VCaP (cell line): ENCODE results near the gene KIAA0232.

Source experiments
- H3K27ac ChIP-seq: fragments of 450-650 bp; 2 replicates; pipeline ENCODE4 v1.5.1; 2017
- CTCF ChIP-seq: fragments of 450-650 bp; conservative IDR thresholded peaks from 2 replicates; pipeline ENCODE4 v1.5.1; 2017; ENCODE audit warnings: mild to moderate bottlenecking, moderate library complexity

Gene KIAA0232

DNA sequence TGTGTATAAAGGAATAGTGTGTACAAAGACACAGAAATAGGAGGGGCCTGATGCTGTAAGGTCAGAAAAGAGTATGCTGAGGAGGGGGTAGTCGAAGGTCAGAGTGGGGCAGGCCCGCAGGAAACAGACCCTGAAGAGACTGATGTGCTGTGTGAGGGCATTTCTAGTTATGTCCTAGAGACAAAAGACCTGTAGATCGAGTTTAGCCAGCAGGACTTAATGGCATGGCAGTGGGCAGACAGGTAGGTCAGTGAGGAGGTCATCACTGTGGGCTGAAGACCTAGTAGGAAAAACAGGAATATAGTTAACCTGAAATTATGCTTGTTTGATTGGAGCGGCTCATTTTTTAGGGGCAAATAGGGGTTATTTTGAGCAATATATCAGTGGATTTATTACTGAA is 57.1 kb downstream of the KIAA0232 start:
- H3K27ac ChIP-seq = no peak overlapping the region
- no peak for TF ChIP-seq CTCF

DNA sequence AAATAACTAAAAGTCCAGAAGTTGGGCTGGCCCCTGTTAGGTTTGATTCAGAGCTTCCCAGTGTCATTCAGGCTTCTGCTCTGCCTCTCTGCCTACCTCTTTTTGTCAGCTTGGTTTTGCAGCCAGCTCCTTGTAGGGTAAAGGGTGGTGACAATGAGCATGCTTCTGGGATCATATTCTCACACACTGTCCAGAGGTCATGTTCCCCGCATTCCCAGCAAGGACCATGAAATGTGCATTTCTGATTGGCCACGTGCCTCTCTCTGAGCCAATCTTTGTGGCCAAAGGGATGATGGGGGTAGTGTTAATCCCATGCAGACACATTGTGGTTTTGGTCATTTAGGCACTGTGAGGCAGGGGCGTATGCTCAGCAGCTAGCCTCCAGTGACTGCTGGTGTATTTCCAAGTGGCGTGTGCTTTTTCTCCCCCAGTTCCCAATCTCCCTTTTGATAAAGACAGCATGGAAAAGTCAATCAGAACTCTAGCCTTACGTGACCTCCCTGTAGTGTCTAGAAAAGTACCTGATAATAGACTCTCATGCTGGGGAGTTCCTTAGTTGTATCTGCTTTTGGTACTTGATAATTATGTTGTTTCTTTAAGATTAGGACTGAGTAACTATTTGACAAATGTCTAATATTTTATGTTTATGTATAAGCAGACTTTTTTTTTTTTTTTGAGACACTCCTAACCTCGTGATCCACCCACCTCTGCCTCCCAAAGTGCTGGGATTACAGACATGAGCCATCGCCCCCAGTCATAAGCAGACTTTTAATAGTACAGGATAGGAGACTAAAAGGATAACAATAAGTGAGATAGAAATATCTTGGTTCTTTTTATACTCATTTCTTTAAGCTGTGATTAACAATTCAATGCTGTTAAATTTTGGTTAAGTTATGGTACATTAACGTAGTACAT is 57.8 kb downstream of the KIAA0232 start:
- no peak for TF ChIP-seq CTCF
- H3K27ac ChIP-seq = no peak overlapping the region

DNA sequence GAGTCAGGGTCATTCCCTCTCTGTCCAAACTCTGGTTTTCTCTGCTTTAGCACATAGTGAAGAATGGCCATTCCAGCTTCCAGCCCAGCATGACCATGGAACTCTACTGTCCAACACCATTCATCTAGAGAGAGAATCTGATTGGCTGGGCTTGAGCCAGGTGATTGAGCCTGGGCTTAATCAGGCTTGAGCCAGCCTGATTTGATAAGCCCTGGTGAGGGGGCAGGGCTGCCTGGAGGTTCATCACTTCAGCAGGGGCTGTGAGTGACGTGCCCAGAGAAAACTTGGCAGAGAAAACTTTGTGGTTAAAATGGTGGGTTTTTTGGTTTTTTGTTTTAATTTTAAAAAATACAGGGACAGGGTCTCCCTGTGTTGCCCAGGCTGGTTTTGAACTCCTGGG is 62.5 kb downstream of the KIAA0232 start:
- H3K27ac ChIP-seq = no peak overlapping the region
- no peak for TF ChIP-seq CTCF

DNA sequence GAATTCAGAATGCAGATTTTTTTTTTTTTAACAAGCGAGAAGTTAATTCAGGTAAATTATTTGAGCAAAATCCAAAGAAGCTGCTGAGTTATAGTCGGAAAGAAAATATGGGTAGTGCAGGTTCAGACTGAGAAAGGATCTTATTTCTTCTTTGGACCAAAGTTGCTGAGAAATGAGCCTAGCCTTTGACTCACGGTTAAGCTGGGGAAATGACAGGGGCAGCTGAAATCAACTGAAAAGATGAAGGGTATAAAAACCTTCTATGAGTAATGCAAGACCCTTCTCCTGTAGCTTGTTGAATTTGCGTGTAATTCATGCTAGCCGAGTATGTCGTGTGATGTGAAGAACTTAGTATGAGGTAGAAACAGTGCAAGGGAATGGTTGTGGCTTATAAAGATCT is 63.0 kb downstream of the KIAA0232 start:
- H3K27ac ChIP-seq = no peak overlapping the region

DNA sequence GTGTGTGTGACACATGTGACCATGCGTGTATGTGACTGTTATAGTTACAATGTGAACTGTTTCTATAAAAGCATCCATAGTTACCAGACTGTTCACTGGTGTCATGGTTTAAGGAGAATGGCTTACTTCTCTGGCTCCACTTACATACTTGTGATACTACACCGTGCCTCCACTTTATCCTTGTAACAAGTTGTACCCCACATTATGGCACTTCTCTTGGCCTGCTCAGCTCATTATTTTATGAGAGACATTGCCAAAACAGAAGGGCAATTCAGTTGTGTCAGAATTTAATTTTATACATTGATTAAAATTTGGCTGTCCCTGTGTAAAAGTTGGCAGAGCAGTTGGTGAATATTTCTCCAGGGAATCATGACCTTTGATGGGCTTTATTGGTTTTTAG is 64.7 kb downstream of the KIAA0232 start:
- TF ChIP-seq CTCF = no peak
- H3K27ac ChIP-seq = no peak overlapping the region

More for the DNA sequence above, 63.0 kb downstream of the KIAA0232 start:
- TF ChIP-seq CTCF = no peak

GRCh38 chr4:6848717-6849305 is 66.3 kb downstream of the KIAA0232 start:
- H3K27ac ChIP-seq = no peak overlapping the region
- no peak for TF ChIP-seq CTCF

- H3K27ac ChIP-seq = no peak overlapping the region
Observed at GRCh38 chr4:6849691-6850090, 67.2 kb downstream of the KIAA0232 start.

More at GRCh38 chr4:6849691-6850090, 67.2 kb downstream of the KIAA0232 start:
- TF ChIP-seq CTCF = no peak
